Measurements from ENCODE around the gene CTSA. TPM values are rescaled to one million over a fixed set of nuclear protein-coding genes. Genes with fewer than 3 reads are reported as not detected.
"Not testable (repeated sequence)": the region's sequence is repeated elsewhere in the genome, so short reads cannot be mapped to it uniquely, and the experiment has no call there.

The CTSA gene
- total and polyA plus RNA-seq, 4 donors, result 37.9 to 175 (median 112) TPM

DNA sequence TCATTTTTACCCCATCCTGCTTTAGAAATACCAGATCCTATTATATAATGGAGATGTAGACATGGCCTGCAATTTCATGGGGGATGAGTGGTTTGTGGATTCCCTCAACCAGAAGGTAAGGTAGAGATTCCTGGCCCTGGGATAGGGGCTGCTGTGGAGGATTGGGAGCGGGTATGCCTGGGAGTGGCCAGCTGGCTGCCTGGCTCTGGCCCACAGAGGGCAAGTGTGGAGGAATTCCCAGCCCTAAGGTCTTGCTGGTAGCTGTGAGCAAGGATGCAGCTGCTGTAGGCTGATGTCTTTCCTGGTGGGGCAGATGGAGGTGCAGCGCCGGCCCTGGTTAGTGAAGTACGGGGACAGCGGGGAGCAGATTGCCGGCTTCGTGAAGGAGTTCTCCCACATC lies 6.6 kb downstream of the CTSA start:
- no peaks in the 10 kb centered on the region for H3K9me3 ChIP-seq (ENCODE audit: control insufficient read depth, low read length)
- intact Hi-C loops (cut with DNase I), result no loop called here
- peaks cover 0 to 2% of the 10 kb centered on the region in 2 donors for H3K36me3 ChIP-seq (ENCODE audit: control insufficient read depth in 1 of 2, insufficient read depth in 2 of 2, low read length in 1 of 2)
- DNase-seq (no peak), ATAC-seq (ENCODE audit: low FRiP score) (no peak)
- no peak overlapping the region for H3K4me3 ChIP-seq (ENCODE audit: low read length in 2 of 2)
- H3K27ac ChIP-seq (ENCODE audit: low read depth in 1 of 2, low read length in 2 of 2), result no peak overlapping the region
- WGBS, 2 donors, result 92 to 93% methylated on average over 7 of the region's 7 CpGs
- H3K27me3 ChIP-seq (ENCODE audit: control insufficient read depth in 1 of 2, insufficient read depth in 2 of 2, low read length in 1 of 2), result no peaks in the 10 kb centered on the region
- H3K4me1 ChIP-seq (ENCODE audit: control insufficient read depth in 1 of 2, insufficient read depth in 2 of 2, low read length in 2 of 2), result no peaks in the 10 kb centered on the region

DNA sequence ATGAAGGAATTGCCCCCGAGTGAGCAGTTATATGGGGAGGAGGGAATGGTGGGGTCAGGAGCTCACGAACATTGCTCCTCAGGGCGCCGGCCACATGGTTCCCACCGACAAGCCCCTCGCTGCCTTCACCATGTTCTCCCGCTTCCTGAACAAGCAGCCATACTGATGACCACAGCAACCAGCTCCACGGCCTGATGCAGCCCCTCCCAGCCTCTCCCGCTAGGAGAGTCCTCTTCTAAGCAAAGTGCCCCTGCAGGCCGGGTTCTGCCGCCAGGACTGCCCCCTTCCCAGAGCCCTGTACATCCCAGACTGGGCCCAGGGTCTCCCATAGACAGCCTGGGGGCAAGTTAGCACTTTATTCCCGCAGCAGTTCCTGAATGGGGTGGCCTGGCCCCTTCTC lies 7.2 kb downstream of the CTSA start:
- H3K4me3 ChIP-seq (ENCODE audit: low read length in 2 of 2), result no peak overlapping the region
- no peak overlapping the region for H3K27ac ChIP-seq (ENCODE audit: low read depth in 1 of 2, low read length in 2 of 2)
- H3K27me3 ChIP-seq (ENCODE audit: control insufficient read depth in 1 of 2, insufficient read depth in 2 of 2, low read length in 1 of 2), result no peaks in the 10 kb centered on the region
- intact Hi-C loops (cut with DNase I), result no loop called here
- no peak for DNase-seq
- 83 to 84% methylated on average over 11 to 12 of the region's 12 CpGs for WGBS, 2 donors
- no peak for ATAC-seq (ENCODE audit: low FRiP score)
- H3K9me3 ChIP-seq (ENCODE audit: control insufficient read depth, low read length), result no peaks in the 10 kb centered on the region
- H3K4me1 ChIP-seq (ENCODE audit: control insufficient read depth in 1 of 2, insufficient read depth in 2 of 2, low read length in 2 of 2), result no peaks in the 10 kb centered on the region
- H3K36me3 ChIP-seq (ENCODE audit: control insufficient read depth in 1 of 2, insufficient read depth in 2 of 2, low read length in 1 of 2), result peaks cover 0 to 2% of the 10 kb centered on the region in 2 donors

DNA sequence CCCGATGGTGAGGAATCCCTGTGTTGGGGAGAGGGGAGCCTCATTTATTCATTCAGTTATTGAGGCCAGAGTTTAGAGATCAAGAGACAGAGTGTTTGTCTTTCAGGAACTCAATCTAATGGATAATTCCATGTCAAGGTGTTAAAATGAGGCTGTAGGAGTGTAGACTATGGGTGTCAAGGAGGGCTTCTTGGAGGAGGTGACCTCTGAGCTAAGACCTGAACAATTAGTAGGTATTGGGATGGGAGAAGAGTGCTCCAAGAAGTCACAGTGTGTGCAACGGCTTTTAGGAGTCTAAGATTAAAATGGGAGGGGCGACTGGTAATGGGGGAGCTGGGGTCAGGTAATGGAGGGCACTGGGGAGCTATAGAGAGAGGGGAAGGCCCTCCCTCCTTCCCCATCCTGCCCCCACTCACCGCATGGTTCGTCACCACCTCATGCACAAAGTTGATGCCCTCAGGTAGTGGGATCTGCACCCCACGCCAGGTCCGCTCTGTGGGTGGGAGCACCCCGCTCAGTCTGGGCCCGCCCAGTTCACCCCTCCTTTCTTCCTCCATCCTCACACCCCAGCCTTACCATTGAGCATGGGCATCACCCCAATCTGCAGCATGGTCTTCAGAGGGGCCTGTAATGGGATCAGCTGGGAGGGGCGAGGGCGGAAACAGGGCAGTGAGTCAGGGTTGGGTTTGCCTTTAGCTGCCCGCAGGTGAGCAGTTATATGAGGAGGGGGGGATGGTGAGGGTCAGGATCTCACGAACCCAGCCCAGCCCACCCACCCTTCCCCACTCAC lies 8.1 kb downstream of the CTSA start:
- H3K9me3 ChIP-seq (ENCODE audit: control insufficient read depth, low read length), result no peaks in the 10 kb centered on the region
- ATAC-seq (ENCODE audit: low FRiP score) (peak; percentile 8), DNase-seq (no peak)
- intact Hi-C loops (cut with DNase I), result no loop called here
- no peak overlapping the region for H3K27ac ChIP-seq (ENCODE audit: low read depth in 1 of 2, low read length in 2 of 2)
- H3K27me3 ChIP-seq (ENCODE audit: control insufficient read depth in 1 of 2, insufficient read depth in 2 of 2, low read length in 1 of 2), result no peaks in the 10 kb centered on the region
- H3K4me1 ChIP-seq (ENCODE audit: control insufficient read depth in 1 of 2, insufficient read depth in 2 of 2, low read length in 2 of 2), result no peaks in the 10 kb centered on the region
- peaks cover 0 to 2% of the 10 kb centered on the region in 2 donors for H3K36me3 ChIP-seq (ENCODE audit: control insufficient read depth in 1 of 2, insufficient read depth in 2 of 2, low read length in 1 of 2)
- WGBS, 2 donors, result 86 to 87% methylated on average over 13 of the region's 13 CpGs
- no peak overlapping the region for H3K4me3 ChIP-seq (ENCODE audit: low read length in 2 of 2)

DNA sequence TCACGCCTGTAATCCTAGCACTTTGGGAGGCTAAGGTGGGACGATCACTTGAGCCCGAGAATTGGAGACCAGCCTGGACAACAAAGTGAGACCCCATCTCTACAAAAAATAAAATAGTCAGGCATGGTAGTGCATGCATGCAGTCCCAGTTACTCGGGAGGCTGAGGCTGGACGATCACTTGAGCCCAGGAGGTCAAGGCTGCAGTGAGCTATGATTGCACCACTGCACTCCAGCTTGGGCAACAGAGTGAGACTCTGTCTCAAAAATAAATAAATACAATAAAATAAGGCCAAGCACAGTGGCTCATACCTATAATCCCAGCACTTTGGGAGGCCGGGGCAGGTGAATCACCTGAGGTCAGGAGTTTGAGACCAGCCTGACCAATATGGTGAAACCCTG lies 10.2 kb downstream of the CTSA start:
- H3K36me3 ChIP-seq (ENCODE audit: control insufficient read depth in 1 of 2, insufficient read depth in 2 of 2, low read length in 1 of 2); DNase-seq; ATAC-seq (ENCODE audit: low FRiP score); H3K27ac ChIP-seq (ENCODE audit: low read depth in 1 of 2, low read length in 2 of 2); H3K9me3 ChIP-seq (ENCODE audit: control insufficient read depth, low read length); H3K4me3 ChIP-seq (ENCODE audit: low read length in 2 of 2); intact Hi-C loops (cut with DNase I); H3K27me3 ChIP-seq (ENCODE audit: control insufficient read depth in 1 of 2, insufficient read depth in 2 of 2, low read length in 1 of 2); H3K4me1 ChIP-seq (ENCODE audit: control insufficient read depth in 1 of 2, insufficient read depth in 2 of 2, low read length in 2 of 2): not testable (repeated sequence)
- WGBS, 2 donors, result 84 to 93% methylated on average over 6 of the region's 6 CpGs

DNA sequence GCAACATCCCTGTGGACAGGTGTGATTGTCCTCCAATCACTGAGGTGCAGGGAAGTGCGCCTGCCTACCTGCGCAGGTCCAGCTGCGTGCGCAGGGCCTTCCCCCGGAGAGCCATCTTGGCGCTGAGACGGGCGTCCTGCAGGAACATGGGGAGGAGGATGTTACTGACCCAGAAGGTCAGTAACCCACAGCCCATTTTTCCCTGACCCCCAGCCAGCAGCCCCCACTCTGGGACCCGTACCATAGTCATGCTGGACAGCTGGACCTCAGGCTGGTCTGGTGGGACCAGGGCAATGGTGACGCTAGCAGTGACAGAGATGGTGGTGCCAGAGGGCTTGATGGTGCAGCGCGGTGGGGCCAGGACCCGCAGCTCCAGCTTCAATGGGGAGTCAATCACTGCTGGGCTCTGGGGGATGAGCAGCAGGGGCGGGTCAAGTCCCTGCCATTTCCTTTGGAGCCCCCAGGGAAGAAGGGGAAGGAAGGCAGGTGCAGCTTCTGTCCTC lies 11.1 kb downstream of the CTSA start:
- intact Hi-C loops (cut with DNase I), result no loop called here
- no peaks in the 10 kb centered on the region for H3K27me3 ChIP-seq (ENCODE audit: control insufficient read depth in 1 of 2, insufficient read depth in 2 of 2, low read length in 1 of 2)
- no peaks in the 10 kb centered on the region for H3K9me3 ChIP-seq (ENCODE audit: control insufficient read depth, low read length)
- no peaks in the 10 kb centered on the region for H3K36me3 ChIP-seq (ENCODE audit: control insufficient read depth in 1 of 2, insufficient read depth in 2 of 2, low read length in 1 of 2)
- DNase-seq, result no peak
- H3K4me1 ChIP-seq (ENCODE audit: control insufficient read depth in 1 of 2, insufficient read depth in 2 of 2, low read length in 2 of 2), result no peaks in the 10 kb centered on the region
- H3K4me3 ChIP-seq (ENCODE audit: low read length in 2 of 2), result no peak overlapping the region
- no peak for ATAC-seq (ENCODE audit: low FRiP score)
- H3K27ac ChIP-seq (ENCODE audit: low read depth in 1 of 2, low read length in 2 of 2), result no peak overlapping the region
- WGBS, 2 donors, result 92 to 94% methylated on average over 14 of the region's 14 CpGs

DNA sequence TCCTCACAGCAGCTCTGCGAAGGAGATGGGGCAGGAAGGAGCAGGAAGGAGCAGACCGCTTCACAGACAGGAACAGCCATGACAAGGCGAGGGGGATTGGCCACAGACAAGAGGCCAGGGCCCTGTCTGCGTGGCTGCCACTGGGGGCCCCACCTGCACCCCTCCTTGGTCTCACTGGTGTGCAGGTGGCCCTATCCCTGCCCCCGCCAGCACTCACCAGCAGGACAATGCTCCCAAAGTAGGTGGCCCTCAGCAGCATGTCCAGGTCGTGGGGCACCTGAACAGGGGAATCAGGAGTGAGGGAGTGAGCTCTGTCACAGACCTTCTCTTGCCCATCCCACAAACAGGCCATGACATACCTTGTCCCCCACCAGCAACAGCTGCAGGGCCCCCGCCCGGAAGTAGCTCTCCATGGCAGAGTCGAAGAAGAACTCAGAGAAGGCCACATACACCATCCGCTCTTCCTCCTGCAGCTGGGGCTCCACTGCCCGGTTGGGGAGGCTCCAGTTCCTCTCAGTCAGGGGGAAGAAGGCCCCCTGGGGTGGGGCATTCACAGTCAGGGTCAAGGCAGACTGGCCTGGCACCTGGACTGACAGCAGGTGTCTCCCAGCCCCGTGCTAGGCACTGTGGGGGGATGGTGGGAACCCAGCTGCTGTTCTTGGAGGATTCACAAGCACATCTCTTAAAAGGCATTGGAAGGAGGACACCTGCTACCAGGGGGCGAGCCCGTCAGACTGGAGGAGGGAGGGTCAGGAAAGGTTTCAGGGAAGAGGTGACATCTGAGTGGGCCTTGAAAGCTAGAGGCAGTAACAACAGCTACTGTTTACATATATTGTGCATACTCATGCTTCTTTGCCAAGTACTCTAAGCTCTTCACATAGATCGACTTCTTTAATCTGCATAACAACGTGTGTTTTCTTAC lies 13.7 kb downstream of the CTSA start:
- Histone ChIP-seq H3K36me3 (ENCODE audit: control insufficient read depth in 1 of 2, insufficient read depth in 2 of 2, low read length in 1 of 2) (no peaks in the 10 kb centered on the region), H3K27ac (ENCODE audit: low read depth in 1 of 2, low read length in 2 of 2) (no peak overlapping the region), H3K4me3 (ENCODE audit: low read length in 2 of 2) (no peak overlapping the region), H3K4me1 (ENCODE audit: control insufficient read depth in 1 of 2, insufficient read depth in 2 of 2, low read length in 2 of 2) (no peaks in the 10 kb centered on the region), H3K9me3 (ENCODE audit: control insufficient read depth, low read length) (no peaks in the 10 kb centered on the region), H3K27me3 (ENCODE audit: control insufficient read depth in 1 of 2, insufficient read depth in 2 of 2, low read length in 1 of 2) (no peaks in the 10 kb centered on the region)
- ATAC-seq (ENCODE audit: low FRiP score) (no peak), DNase-seq (no peak)
- 88 to 89% methylated on average over 16 of the region's 16 CpGs for WGBS, 2 donors
- intact Hi-C loops (cut with DNase I), result no loop called here

DNA sequence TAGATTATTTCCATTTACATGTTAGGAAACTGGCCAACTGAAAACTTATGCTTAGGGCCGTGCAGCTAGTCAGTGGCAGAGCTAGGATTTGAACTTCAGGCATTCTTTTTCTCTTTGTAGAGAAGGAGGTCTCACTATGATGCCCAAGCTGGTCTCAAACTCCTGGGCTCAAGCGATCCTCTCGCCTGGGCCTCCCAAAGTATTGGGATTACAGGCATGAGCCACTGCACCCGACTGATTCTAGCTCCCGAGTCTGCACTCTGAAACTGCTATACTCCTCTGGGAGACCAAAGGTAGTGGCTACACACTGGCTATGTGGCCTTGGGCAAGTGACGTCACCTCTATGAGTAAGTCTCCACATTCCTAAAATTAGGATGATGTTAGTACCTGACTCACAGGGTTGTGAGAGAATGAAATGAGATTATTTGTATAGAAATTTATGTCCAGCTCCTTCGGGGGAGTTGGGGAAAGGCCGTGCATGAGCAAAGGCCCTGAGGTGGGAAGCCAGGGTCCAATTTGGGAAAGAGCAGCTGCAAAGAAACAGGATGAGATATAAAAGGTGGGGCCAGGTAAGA lies 14.5 kb downstream of the CTSA start:
- DNase-seq (no peak), ATAC-seq (ENCODE audit: low FRiP score) (no peak)
- Histone ChIP-seq H3K27ac (ENCODE audit: low read depth in 1 of 2, low read length in 2 of 2) (no peak overlapping the region), H3K27me3 (ENCODE audit: control insufficient read depth in 1 of 2, insufficient read depth in 2 of 2, low read length in 1 of 2) (no peaks in the 10 kb centered on the region), H3K36me3 (ENCODE audit: control insufficient read depth in 1 of 2, insufficient read depth in 2 of 2, low read length in 1 of 2) (no peaks in the 10 kb centered on the region), H3K4me1 (ENCODE audit: control insufficient read depth in 1 of 2, insufficient read depth in 2 of 2, low read length in 2 of 2) (no peaks in the 10 kb centered on the region), H3K9me3 (ENCODE audit: control insufficient read depth, low read length) (no peaks in the 10 kb centered on the region), H3K4me3 (ENCODE audit: low read length in 2 of 2) (no peak overlapping the region)
- 81 to 87% methylated on average over 8 of the region's 8 CpGs for WGBS, 2 donors
- intact Hi-C loops (cut with DNase I), result no loop called here

DNA sequence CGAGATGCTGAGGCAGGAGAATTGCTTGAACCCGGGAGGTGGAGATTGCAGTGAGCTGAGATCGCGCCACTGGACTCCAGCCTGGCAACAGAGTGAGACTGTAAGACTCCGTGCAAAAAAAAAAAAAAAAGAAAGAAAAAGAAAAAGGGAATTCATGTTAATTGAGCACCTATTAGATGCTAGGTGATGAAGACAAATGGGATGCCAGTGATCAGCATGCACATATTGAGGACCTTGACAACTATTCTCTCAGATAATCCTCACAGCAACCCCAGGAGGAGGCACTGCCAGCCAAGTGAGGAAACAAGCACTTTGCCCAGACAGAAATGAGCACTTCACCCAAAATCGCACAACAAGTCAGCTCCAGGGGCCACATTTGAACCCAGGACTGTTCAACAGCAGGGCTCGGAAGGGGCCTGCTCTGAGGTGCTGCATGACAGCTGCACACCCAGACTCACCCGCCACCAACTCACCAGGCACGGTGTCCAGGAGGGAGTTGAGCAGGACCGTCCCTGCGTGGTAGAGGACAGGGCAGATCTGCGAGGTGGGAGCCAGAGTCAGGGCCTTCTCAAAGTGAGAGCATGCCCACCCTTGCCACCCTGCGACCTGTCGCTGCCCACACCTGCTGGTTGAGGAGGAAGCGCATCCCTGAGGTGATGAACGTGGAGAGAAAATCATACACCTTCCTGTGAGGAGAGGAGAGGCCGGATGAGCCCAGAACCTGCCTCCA lies 16.2 kb downstream of the CTSA start:
- H3K36me3 ChIP-seq (ENCODE audit: control insufficient read depth in 1 of 2, insufficient read depth in 2 of 2, low read length in 1 of 2), result no peaks in the 10 kb centered on the region
- ATAC-seq (ENCODE audit: low FRiP score), result no peak
- no peaks in the 10 kb centered on the region for H3K4me1 ChIP-seq (ENCODE audit: control insufficient read depth in 1 of 2, insufficient read depth in 2 of 2, low read length in 2 of 2)
- DNase-seq, result no peak
- H3K4me3 ChIP-seq (ENCODE audit: low read length in 2 of 2), result no peak overlapping the region
- intact Hi-C loops (cut with DNase I), result no loop called here
- WGBS, 2 donors, result 93 to 97% methylated on average over 17 of the region's 17 CpGs
- no peak overlapping the region for H3K27ac ChIP-seq (ENCODE audit: low read depth in 1 of 2, low read length in 2 of 2)
- H3K9me3 ChIP-seq (ENCODE audit: control insufficient read depth, low read length), result no peaks in the 10 kb centered on the region
- no peaks in the 10 kb centered on the region for H3K27me3 ChIP-seq (ENCODE audit: control insufficient read depth in 1 of 2, insufficient read depth in 2 of 2, low read length in 1 of 2)

Data from aorta (tissue), 5 donors.